Right lobe of liver (tissue), 4 donors: ENCODE results near the gene PKIG.

ENCODE experiments used
- CTCF ChIP-seq, 4 donors: fragments of 200-600 bp in 3 of 4; fragments of 450-650 bp in 1 of 4; IDR thresholded peaks; one replicate each; pipeline versions ENCODE4 v1.5.1 to v1.8.0; 2016 to 2022; ENCODE audit warnings: antibody characterized with exemption in 4 of 4, mild to moderate bottlenecking in 2 of 4
- POLR2A ChIP-seq: fragments of 450-650 bp; IDR thresholded peaks from one replicate; pipeline ENCODE4 v1.6.1; 2017; ENCODE audit warnings: antibody characterized with exemption, mild to moderate bottlenecking
- donor health status: DM: no; HTN: no; CAD: no.
- donor health status: DM: no; HTN: no; CAD: no.
- donor health status: DM: no; HTN: yes; CAD: no.

GRCh38 chr20:44615169-44615791, 32.9 kb downstream of the PKIG start:
- no peak for TF ChIP-seq CTCF (IDR thresholded peaks at IDR 0.05)
- no peak for TF ChIP-seq POLR2A
